HEK293 (cell line): ENCODE measurements around the gene ADAMTS20.

Experiments
- CTCF ChIA-PET: fragments of 350-600 bp; formaldehyde crosslinking; extraction: SDS; loops from one replicate; lab custom pipeline; 2021; ENCODE audit warnings: antibody characterized with exemption; lab: Yijun Ruan, JAX
- POLR2A ChIA-PET: fragments of 300-600 bp; formaldehyde crosslinking; extraction: SDS; loops from one replicate; lab custom pipeline; 2020; ENCODE audit warnings: antibody characterized with exemption, inconsistent platforms; lab: Yijun Ruan, JAX
- H3K27ac ChIP-seq: fragments of 200-500 bp; sonication (Bioruptor generic); 2 replicates; pipeline ENCODE4 v1.5.1; 2014; ENCODE audit warnings: low read depth, low read length, control low read depth, inconsistent platforms; ENCODE audit errors: extremely low read depth
- H3K36me3 ChIP-seq, 2 experiments: fragments of 200-500 bp in 1 of 2; sonication (Bioruptor generic) in 1 of 2; 1 replicate in 1 of 2; 2 replicates in 1 of 2; pipeline ENCODE4 v1.5.1; 2014 to 2017; ENCODE audit warnings: inconsistent platforms in 2 of 2, low read length in 2 of 2; ENCODE audit not compliant: control insufficient read depth in 2 of 2, insufficient read depth in 1 of 2
- H3K4me1 ChIP-seq: fragments of 200-500 bp; sonication (Bioruptor generic); 2 replicates; pipeline ENCODE4 v1.5.1; 2014; ENCODE audit warnings: mild to moderate bottlenecking, low read length, inconsistent platforms; ENCODE audit not compliant: control insufficient read depth, insufficient read depth
- H3K4me3 ChIP-seq: 2 replicates; pipeline ENCODE4 v1.5.1; 2011; ENCODE audit warnings: low read depth, mild to moderate bottlenecking, control low read depth, low read length, moderate library complexity
- H3K9me3 ChIP-seq: fragments of 200-500 bp; sonication (Bioruptor generic); 2 replicates; pipeline ENCODE4 v1.5.1; 2014; ENCODE audit warnings: low read depth, low read length, inconsistent platforms; ENCODE audit not compliant: control insufficient read depth, insufficient read depth
- FEZF1 ChIP-seq: fragments of 450-650 bp; formaldehyde crosslinking; IDR thresholded peaks from 2 replicates; pipeline ENCODE4 v1.5.1; 2016; ENCODE audit warnings: missing biosample characterization, missing genetic modification characterization
- PRDM10 ChIP-seq: fragments of 450-650 bp; formaldehyde crosslinking; IDR thresholded peaks from 2 replicates; pipeline ENCODE4 v1.5.1; 2016; ENCODE audit warnings: missing biosample characterization, missing genetic modification characterization
- YY1 ChIP-seq: fragments of 450-650 bp; formaldehyde crosslinking; IDR thresholded peaks from 2 replicates; pipeline ENCODE4 v1.5.1; 2018; ENCODE audit warnings: missing biosample characterization, missing genetic modification characterization
- ZBTB26 ChIP-seq: fragments of 450-650 bp; formaldehyde crosslinking; optimal IDR thresholded peaks from 2 replicates; pipeline ENCODE3; 2016; ENCODE audit warnings: missing biosample characterization, mild to moderate bottlenecking, missing genetic modification characterization
- ZBTB49 ChIP-seq: fragments of 450-650 bp; formaldehyde crosslinking; IDR thresholded peaks from 2 replicates; pipeline ENCODE4 v1.5.1; 2016; ENCODE audit warnings: missing biosample characterization, missing genetic modification characterization, low read depth
- ZNF2 ChIP-seq: fragments of 450-650 bp; formaldehyde crosslinking; IDR thresholded peaks from 2 replicates; pipeline ENCODE4 v1.5.1; 2016; ENCODE audit warnings: missing biosample characterization, missing genetic modification characterization
- ZNF221 ChIP-seq: fragments of 450-650 bp; formaldehyde crosslinking; IDR thresholded peaks from 2 replicates; pipeline ENCODE4 v1.5.1; 2017; ENCODE audit warnings: missing biosample characterization, missing genetic modification characterization, borderline replicate concordance
- ZNF292 ChIP-seq: fragments of 450-650 bp; formaldehyde crosslinking; IDR thresholded peaks from 2 replicates; pipeline ENCODE4 v1.5.1; 2016; ENCODE audit warnings: low read depth, missing biosample characterization, missing genetic modification characterization, borderline replicate concordance
- ZNF354C ChIP-seq: fragments of 450-650 bp; formaldehyde crosslinking; IDR thresholded peaks from 2 replicates; pipeline ENCODE4 v1.5.1; 2016; ENCODE audit warnings: missing biosample characterization, missing genetic modification characterization, low read depth, borderline replicate concordance
- ZNF398 ChIP-seq: fragments of 450-650 bp; formaldehyde crosslinking; IDR thresholded peaks from 2 replicates; pipeline ENCODE4 v1.5.1; 2017; ENCODE audit warnings: missing biosample characterization, missing genetic modification characterization
- ZNF510 ChIP-seq: fragments of 450-650 bp; formaldehyde crosslinking; IDR thresholded peaks from 2 replicates; pipeline ENCODE4 v1.5.1; 2018; ENCODE audit warnings: mild to moderate bottlenecking, missing genetic modification characterization, missing biosample characterization; ENCODE audit not compliant: insufficient replicate concordance
- ZNF645 ChIP-seq: fragments of 450-650 bp; formaldehyde crosslinking; IDR thresholded peaks from 2 replicates; pipeline ENCODE4; 2016; ENCODE audit warnings: missing biosample characterization, missing genetic modification characterization
- ZNF660 ChIP-seq: fragments of 450-650 bp; IDR thresholded peaks from 2 replicates; pipeline ENCODE4 v1.5.1; 2018; ENCODE audit warnings: missing biosample characterization, mild to moderate bottlenecking, missing genetic modification characterization
- ZNF664 ChIP-seq: fragments of 450-650 bp; formaldehyde crosslinking; IDR thresholded peaks from 2 replicates; pipeline ENCODE4 v1.5.1; 2016; ENCODE audit warnings: missing biosample characterization, missing genetic modification characterization
- ZNF701 ChIP-seq: fragments of 450-650 bp; formaldehyde crosslinking; IDR thresholded peaks from 2 replicates; pipeline ENCODE4 v1.5.1; 2016; ENCODE audit warnings: missing biosample characterization, missing genetic modification characterization
- ZNF792 ChIP-seq: fragments of 450-650 bp; formaldehyde crosslinking; IDR thresholded peaks from 2 replicates; pipeline ENCODE4 v1.5.1; 2016; ENCODE audit warnings: missing biosample characterization, missing genetic modification characterization
- ZNF837 ChIP-seq: fragments of 450-650 bp; formaldehyde crosslinking; IDR thresholded peaks from 2 replicates; pipeline ENCODE4 v1.5.1; 2016; ENCODE audit warnings: missing biosample characterization, missing genetic modification characterization
- ZSCAN16 ChIP-seq: fragments of 450-650 bp; formaldehyde crosslinking; IDR thresholded peaks from 2 replicates; pipeline ENCODE4 v1.5.1; 2016; ENCODE audit warnings: missing biosample characterization, missing genetic modification characterization

ADAMTS20 gene

GRCh38 chr12:43318021-43318420 lies 234.0 kb downstream of the ADAMTS20 start:
- TF ChIP-seq PRDM10 (tag by site-specific recombination) (no peak), ZNF221 (no peak), YY1 (no peak), ZNF701 (tag by site-specific recombination) (no peak), ZNF664 (tag by site-specific recombination) (no peak), ZNF398 (tag by site-specific recombination) (no peak), ZNF354C (tag by site-specific recombination) (no peak), ZSCAN16 (no peak), ZNF510 (tag by site-specific recombination) (no peak), ZBTB49 (tag by site-specific recombination) (no peak), ZBTB26 (tag by site-specific recombination) (no peak), ZNF837 (no peak)
- ChIA-PET CTCF (interaction anchor here (0.7 kb wide), 1 partner anchor 253 kb away, joined by 3 read pairs; no protein-coding TSS in a partner anchor), POLR2A (no interaction called here)
- Histone ChIP-seq H3K27ac (no peak overlapping the region), H3K4me1 (peaks cover 16% of the 10 kb centered on the region), H3K36me3 (no peaks in the 10 kb centered on the region), H3K9me3 (no peaks in the 10 kb centered on the region), H3K4me3 (no peak overlapping the region)

GRCh38 chr12:43317156-43317555 lies 234.8 kb downstream of the ADAMTS20 start:
- Histone ChIP-seq H3K9me3 (no peaks in the 10 kb centered on the region), H3K4me3 (no peak overlapping the region), H3K36me3 (no peaks in the 10 kb centered on the region), H3K27ac (no peak overlapping the region), H3K4me1 (peaks cover 16% of the 10 kb centered on the region)
- ChIA-PET CTCF (no interaction called here), POLR2A (no interaction called here)
- TF ChIP-seq ZNF2 (tag by site-specific recombination) = no peak
- TF ChIP-seq ZBTB49 (tag by site-specific recombination) = no peak
- no peak for TF ChIP-seq ZNF292
- TF ChIP-seq ZNF660 (tag by site-specific recombination) = no peak
- no peak for TF ChIP-seq ZNF792 (tag by site-specific recombination)
- TF ChIP-seq FEZF1 (tag by site-specific recombination) = peak; percentile 61
- no peak for TF ChIP-seq ZNF645 (tag by site-specific recombination)
